SK-N-SH (cell line): ENCODE results near the gene EFCAB8.

ENCODE experiments used
- ELF1 ChIP-seq: IDR thresholded peaks from 2 replicates; pipeline ENCODE4 v1.4.0; 2012
- EP300 ChIP-seq, 2 experiments: IDR thresholded peaks; 2 replicates each; pipeline versions ENCODE4 v1.4.0 to v1.6.1; 2012; ENCODE audit warnings: borderline replicate concordance in 1 of 2, low read depth in 1 of 2, low read length in 1 of 2
- EZH2phosphoT487 ChIP-seq: fragments of 200-600 bp; sonication (generic); IDR thresholded peaks from 2 replicates; pipeline ENCODE4 v1.6.1; 2017; ENCODE audit warnings: low read depth, mixed run types, mild to moderate bottlenecking, antibody characterized with exemption, moderate library complexity, borderline replicate concordance
- GATA2 ChIP-seq: sonication (generic); formaldehyde crosslinking; IDR thresholded peaks from 2 replicates; pipeline ENCODE4 v1.5.0; 2020; ENCODE audit warnings: mild to moderate bottlenecking, missing genetic modification reagents
- POLR2AphosphoS5 ChIP-seq: IDR thresholded peaks from 2 replicates; pipeline ENCODE4 v1.6.1; 2012; ENCODE audit warnings: low read depth, low read length
- SIN3A ChIP-seq: IDR thresholded peaks from 2 replicates; pipeline ENCODE4 v1.6.1; 2012; ENCODE audit warnings: low read depth, mild to moderate bottlenecking, low read length, moderate library complexity, borderline replicate concordance
- SMC3 ChIP-seq: IDR thresholded peaks from 2 replicates; pipeline ENCODE4 v1.6.1; 2012; ENCODE audit warnings: low read depth, low read length, improper control_type of control experiment
- TAF1 ChIP-seq: IDR thresholded peaks from 2 replicates; pipeline ENCODE4 v1.6.1; 2012; ENCODE audit warnings: low read depth, mild to moderate bottlenecking, low read length, moderate library complexity, borderline replicate concordance
- ZBTB33 ChIP-seq: IDR thresholded peaks from 2 replicates; pipeline ENCODE4 v1.4.0; 2012; ENCODE audit warnings: low read depth, borderline replicate concordance
- TF ChIP-seq, protein P1 (sequence below): fragments of 150-350 bp; IDR thresholded peaks from 2 replicates; pipeline ENCODE4 v1.6.1; 2017; ENCODE audit warnings: antibody characterized with exemption, low read length, low read depth, borderline replicate concordance
- TF ChIP-seq, protein P2 (sequence below): fragments of 200-600 bp; sonication (generic); IDR thresholded peaks from 2 replicates; pipeline ENCODE4 v1.6.1; 2017; ENCODE audit warnings: antibody characterized with exemption, mild to moderate bottlenecking, moderate library complexity
- TF ChIP-seq, protein P3 (sequence below): IDR thresholded peaks from 2 replicates; pipeline ENCODE4 v1.4.0; 2012; ENCODE audit warnings: low read depth
- TF ChIP-seq, protein P4 (sequence below): IDR thresholded peaks from 2 replicates; pipeline ENCODE4 v1.6.1; 2012; ENCODE audit warnings: mild to moderate bottlenecking, low read depth, low read length, moderate library complexity
- TF ChIP-seq, protein P5 (sequence below): IDR thresholded peaks from 2 replicates; pipeline ENCODE4 v1.4.0; 2012; ENCODE audit warnings: low read depth, borderline replicate concordance

- TF ChIP-seq, protein P1, sequence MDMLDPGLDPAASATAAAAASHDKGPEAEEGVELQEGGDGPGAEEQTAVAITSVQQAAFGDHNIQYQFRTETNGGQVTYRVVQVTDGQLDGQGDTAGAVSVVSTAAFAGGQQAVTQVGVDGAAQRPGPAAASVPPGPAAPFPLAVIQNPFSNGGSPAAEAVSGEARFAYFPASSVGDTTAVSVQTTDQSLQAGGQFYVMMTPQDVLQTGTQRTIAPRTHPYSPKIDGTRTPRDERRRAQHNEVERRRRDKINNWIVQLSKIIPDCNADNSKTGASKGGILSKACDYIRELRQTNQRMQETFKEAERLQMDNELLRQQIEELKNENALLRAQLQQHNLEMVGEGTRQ, result no peak
- TF ChIP-seq, protein P2, sequence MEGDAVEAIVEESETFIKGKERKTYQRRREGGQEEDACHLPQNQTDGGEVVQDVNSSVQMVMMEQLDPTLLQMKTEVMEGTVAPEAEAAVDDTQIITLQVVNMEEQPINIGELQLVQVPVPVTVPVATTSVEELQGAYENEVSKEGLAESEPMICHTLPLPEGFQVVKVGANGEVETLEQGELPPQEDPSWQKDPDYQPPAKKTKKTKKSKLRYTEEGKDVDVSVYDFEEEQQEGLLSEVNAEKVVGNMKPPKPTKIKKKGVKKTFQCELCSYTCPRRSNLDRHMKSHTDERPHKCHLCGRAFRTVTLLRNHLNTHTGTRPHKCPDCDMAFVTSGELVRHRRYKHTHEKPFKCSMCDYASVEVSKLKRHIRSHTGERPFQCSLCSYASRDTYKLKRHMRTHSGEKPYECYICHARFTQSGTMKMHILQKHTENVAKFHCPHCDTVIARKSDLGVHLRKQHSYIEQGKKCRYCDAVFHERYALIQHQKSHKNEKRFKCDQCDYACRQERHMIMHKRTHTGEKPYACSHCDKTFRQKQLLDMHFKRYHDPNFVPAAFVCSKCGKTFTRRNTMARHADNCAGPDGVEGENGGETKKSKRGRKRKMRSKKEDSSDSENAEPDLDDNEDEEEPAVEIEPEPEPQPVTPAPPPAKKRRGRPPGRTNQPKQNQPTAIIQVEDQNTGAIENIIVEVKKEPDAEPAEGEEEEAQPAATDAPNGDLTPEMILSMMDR, result no peak
- TF ChIP-seq ELF1 (no peak), POLR2AphosphoS5 (no peak), SMC3 (no peak), EP300 (IDR thresholded peaks at IDR 0.05; ENCODE audit: borderline replicate concordance in 1 of 2, low read depth in 1 of 2, low read length in 1 of 2) (no peak), ZBTB33 (no peak), TAF1 (no peak), EZH2phosphoT487 (no peak), GATA2 (no peak), SIN3A (no peak)
- TF ChIP-seq, protein P3, sequence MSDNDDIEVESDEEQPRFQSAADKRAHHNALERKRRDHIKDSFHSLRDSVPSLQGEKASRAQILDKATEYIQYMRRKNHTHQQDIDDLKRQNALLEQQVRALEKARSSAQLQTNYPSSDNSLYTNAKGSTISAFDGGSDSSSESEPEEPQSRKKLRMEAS, result no peak
- TF ChIP-seq, protein P4, sequence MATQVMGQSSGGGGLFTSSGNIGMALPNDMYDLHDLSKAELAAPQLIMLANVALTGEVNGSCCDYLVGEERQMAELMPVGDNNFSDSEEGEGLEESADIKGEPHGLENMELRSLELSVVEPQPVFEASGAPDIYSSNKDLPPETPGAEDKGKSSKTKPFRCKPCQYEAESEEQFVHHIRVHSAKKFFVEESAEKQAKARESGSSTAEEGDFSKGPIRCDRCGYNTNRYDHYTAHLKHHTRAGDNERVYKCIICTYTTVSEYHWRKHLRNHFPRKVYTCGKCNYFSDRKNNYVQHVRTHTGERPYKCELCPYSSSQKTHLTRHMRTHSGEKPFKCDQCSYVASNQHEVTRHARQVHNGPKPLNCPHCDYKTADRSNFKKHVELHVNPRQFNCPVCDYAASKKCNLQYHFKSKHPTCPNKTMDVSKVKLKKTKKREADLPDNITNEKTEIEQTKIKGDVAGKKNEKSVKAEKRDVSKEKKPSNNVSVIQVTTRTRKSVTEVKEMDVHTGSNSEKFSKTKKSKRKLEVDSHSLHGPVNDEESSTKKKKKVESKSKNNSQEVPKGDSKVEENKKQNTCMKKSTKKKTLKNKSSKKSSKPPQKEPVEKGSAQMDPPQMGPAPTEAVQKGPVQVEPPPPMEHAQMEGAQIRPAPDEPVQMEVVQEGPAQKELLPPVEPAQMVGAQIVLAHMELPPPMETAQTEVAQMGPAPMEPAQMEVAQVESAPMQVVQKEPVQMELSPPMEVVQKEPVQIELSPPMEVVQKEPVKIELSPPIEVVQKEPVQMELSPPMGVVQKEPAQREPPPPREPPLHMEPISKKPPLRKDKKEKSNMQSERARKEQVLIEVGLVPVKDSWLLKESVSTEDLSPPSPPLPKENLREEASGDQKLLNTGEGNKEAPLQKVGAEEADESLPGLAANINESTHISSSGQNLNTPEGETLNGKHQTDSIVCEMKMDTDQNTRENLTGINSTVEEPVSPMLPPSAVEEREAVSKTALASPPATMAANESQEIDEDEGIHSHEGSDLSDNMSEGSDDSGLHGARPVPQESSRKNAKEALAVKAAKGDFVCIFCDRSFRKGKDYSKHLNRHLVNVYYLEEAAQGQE, result no peak
- TF ChIP-seq, protein P5, sequence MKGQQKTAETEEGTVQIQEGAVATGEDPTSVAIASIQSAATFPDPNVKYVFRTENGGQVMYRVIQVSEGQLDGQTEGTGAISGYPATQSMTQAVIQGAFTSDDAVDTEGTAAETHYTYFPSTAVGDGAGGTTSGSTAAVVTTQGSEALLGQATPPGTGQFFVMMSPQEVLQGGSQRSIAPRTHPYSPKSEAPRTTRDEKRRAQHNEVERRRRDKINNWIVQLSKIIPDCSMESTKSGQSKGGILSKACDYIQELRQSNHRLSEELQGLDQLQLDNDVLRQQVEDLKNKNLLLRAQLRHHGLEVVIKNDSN, result no peak
Observed at GRCh38 chr20:32917191-32917950, 58.6 kb downstream of the EFCAB8 start.
